OCI-LY7 (cell line): Measurements from ENCODE around the gene ZNF462. TPM values are rescaled to one million over a fixed set of nuclear protein-coding genes. Genes with fewer than 3 reads are reported as not detected.

Source experiments
- BruUV-seq: library from RNA; stranded (reverse); fragments of 400-500 nt; replicated peaks from 2 replicates; lab custom pipeline; 2021; lab: Mats Ljungman, UMichigan
- CTCF ChIA-PET: fragments of 300-600 bp; sonication (Branson Sonifier 250); formaldehyde crosslinking; loops from one replicate; lab custom pipeline; 2022; ENCODE audit warnings: antibody characterized with exemption; ENCODE audit not compliant: unreplicated experiment; lab: Charles Lee
- POLR2A ChIA-PET: fragments of 300-600 bp; sonication (Branson Sonifier 250); formaldehyde crosslinking; loops from one replicate; lab custom pipeline; 2022; ENCODE audit warnings: antibody characterized with exemption; lab: Charles Lee
- DNase-seq: peaks from one replicate; pipeline ENCODE4 v3.0.0-alpha.2; 2015; ENCODE audit warnings: low spot score
- H2AFZ ChIP-seq: fragments of 200-600 bp; sonication (generic), shearing (Covaris generic); 2 replicates; pipeline ENCODE4 v1.6.1; 2014; ENCODE audit warnings: mild to moderate bottlenecking, antibody characterized with exemption, low read length, moderate library complexity
- H3K27ac ChIP-seq: fragments of 200-600 bp; sonication (generic); 2 replicates; pipeline ENCODE4 v1.5.1; 2014; ENCODE audit warnings: mixed run types, low read depth, mild to moderate bottlenecking, moderate library complexity, low read length, inconsistent platforms; ENCODE audit not compliant: poor library complexity, severe bottlenecking
- H3K36me3 ChIP-seq: fragments of 200-600 bp; sonication (generic); 2 replicates; pipeline ENCODE4 v1.6.1; 2014; ENCODE audit warnings: mild to moderate bottlenecking, antibody characterized with exemption, low read length, moderate library complexity, mixed read lengths; ENCODE audit not compliant: insufficient read depth
- H3K4me1 ChIP-seq: fragments of 200-600 bp; sonication (generic); 2 replicates; pipeline ENCODE4 v1.5.1; 2014; ENCODE audit warnings: mild to moderate bottlenecking, low read length; ENCODE audit not compliant: insufficient read depth, poor library complexity, severe bottlenecking
- H3K4me2 ChIP-seq: fragments of 200-600 bp; sonication (generic); 2 replicates; pipeline ENCODE4 v1.6.1; 2014; ENCODE audit warnings: mild to moderate bottlenecking, low read length
- H3K4me3 ChIP-seq: fragments of 200-600 bp; sonication (generic); 2 replicates; pipeline ENCODE4 v1.5.1; 2014; ENCODE audit warnings: mild to moderate bottlenecking, low read depth, low read length; ENCODE audit not compliant: poor library complexity, severe bottlenecking
- H3K79me2 ChIP-seq: fragments of 200-600 bp; sonication (generic); 2 replicates; pipeline ENCODE4 v1.6.1; 2016; ENCODE audit warnings: low read depth, mild to moderate bottlenecking, low read length, moderate library complexity, mixed read lengths; ENCODE audit not compliant: insufficient read depth
- H3K9me2 ChIP-seq: fragments of 200-600 bp; sonication (generic); 2 replicates; pipeline ENCODE4 v1.6.1; 2016; ENCODE audit warnings: mild to moderate bottlenecking, low read length, mixed read lengths; ENCODE audit not compliant: insufficient read depth
- H3K9me3 ChIP-seq: fragments of 200-600 bp; sonication (generic); 2 replicates; pipeline ENCODE4 v1.6.1; 2014; ENCODE audit warnings: mild to moderate bottlenecking, mixed run types, low read length, mixed read lengths
- H4K20me1 ChIP-seq: fragments of 200-600 bp; sonication (generic); 2 replicates; pipeline ENCODE4 v1.6.1; 2014; ENCODE audit warnings: mild to moderate bottlenecking, antibody characterized with exemption, low read length, moderate library complexity, mixed read lengths; ENCODE audit not compliant: insufficient read depth
- CTCF ChIP-seq: fragments of 200-600 bp; sonication (generic); conservative IDR thresholded peaks from 2 replicates; pipeline ENCODE4 v1.5.1; 2014; ENCODE audit warnings: mild to moderate bottlenecking, antibody characterized with exemption, low read length, moderate library complexity, mixed read lengths
- EZH2phosphoT487 ChIP-seq: fragments of 200-600 bp; sonication (generic); IDR thresholded peaks from 2 replicates; pipeline ENCODE4 v1.6.1; 2018; ENCODE audit warnings: low read depth, borderline replicate concordance, mild to moderate bottlenecking, mixed run types, antibody characterized with exemption, low read length, moderate library complexity, mixed read lengths
- intact Hi-C: fragments of 100-400 bp; cut with micrococcal nuclease; formaldehyde crosslinking; loops from one replicate; pipeline ENCODE4 v1.10.0; 2022; ENCODE audit not compliant: unreplicated experiment
- total RNA-seq, 2 experiments: library from RNA; depleted of rRNA in 1 of 2; stranded (reverse); fragments of >200 nt in 1 of 2; shearing (Covaris generic) in 1 of 2; gene quantifications; 2 replicates each; pipeline ENCODE4 v1.2.3, GENCODE V29; 2014 to 2022

Gene ZNF462
- total RNA-seq, 2 experiments from 2014 or later, result 0.88 to 1.1 TPM

GRCh38 chr9:106877345-106877744 is 14.4 kb downstream of the ZNF462 start:
- Histone ChIP-seq H3K9me3 (no peaks in the 10 kb centered on the region), H3K27ac (no peak overlapping the region), H3K36me3 (no peaks in the 10 kb centered on the region), H3K4me1 (no peaks in the 10 kb centered on the region), H3K9me2 (no peaks in the 10 kb centered on the region; the same call in 1 of the 2 replicates), H3K4me2 (no peak overlapping the region), H4K20me1 (no peaks in the 10 kb centered on the region), H3K79me2 (no peaks in the 10 kb centered on the region), H2AFZ (no peak overlapping the region), H3K4me3 (no peak overlapping the region)
- BruUV-seq, result no TSS peak
- TF ChIP-seq EZH2phosphoT487, result no peak
- TF ChIP-seq CTCF, result no peak
- intact Hi-C loops, result no loop called here
- CTCF ChIA-PET, result no interaction called here
- POLR2A ChIA-PET, result interaction anchor here (1.2 kb wide), 1 partner anchor 8 kb away, joined by 3 read pairs; no protein-coding TSS in a partner anchor
- DNase-seq, result no peak

GRCh38 chr9:106878081-106878837 is 15.3 kb downstream of the ZNF462 start:
- intact Hi-C loops, result no loop called here
- ChIA-PET POLR2A (interaction anchor here (1.2 kb wide), 1 partner anchor 9 kb away, joined by 3 read pairs; no protein-coding TSS in a partner anchor), CTCF (interaction anchor here (0.6 kb wide), 1 partner anchor 373 kb away, joined by 3 read pairs; no protein-coding TSS in a partner anchor)
- no peak overlapping the region for H3K4me2 ChIP-seq
- TF ChIP-seq EZH2phosphoT487 (no peak), CTCF (no peak)
- H3K27ac ChIP-seq, result no peak overlapping the region
- BruUV-seq, result no TSS peak
- no peaks in the 10 kb centered on the region for H3K9me3 ChIP-seq
- no peaks in the 10 kb centered on the region for H4K20me1 ChIP-seq
- no peaks in the 10 kb centered on the region for H3K36me3 ChIP-seq
- DNase-seq, result no peak
- no peak overlapping the region for H3K4me3 ChIP-seq
- no peaks in the 10 kb centered on the region for H3K4me1 ChIP-seq
- no peaks in the 10 kb centered on the region; the same call in 1 of the 2 replicates for H3K9me2 ChIP-seq
- H3K79me2 ChIP-seq, result no peaks in the 10 kb centered on the region
- H2AFZ ChIP-seq, result no peak overlapping the region

- Histone ChIP-seq H2AFZ (no peak overlapping the region), H3K4me2 (no peak overlapping the region), H3K4me1 (no peaks in the 10 kb centered on the region), H3K27ac (no peak overlapping the region), H3K79me2 (no peaks in the 10 kb centered on the region), H3K4me3 (no peak overlapping the region), H4K20me1 (no peaks in the 10 kb centered on the region), H3K9me3 (no peaks in the 10 kb centered on the region), H3K36me3 (no peaks in the 10 kb centered on the region), H3K9me2 (no peaks in the 10 kb centered on the region; the same call in 1 of the 2 replicates)
- POLR2A ChIA-PET, result interaction anchor here (0.6 to 0.7 kb wide), 2 partner anchors 9 to 956 kb away, joined by 3 to 4 read pairs; no protein-coding TSS in a partner anchor
- CTCF ChIA-PET, result interaction anchor here (0.6 kb wide), 1 partner anchor 372 kb away, joined by 3 read pairs; no protein-coding TSS in a partner anchor
- no TSS peak for BruUV-seq
- no peak for TF ChIP-seq EZH2phosphoT487
- TF ChIP-seq CTCF, result no peak
- intact Hi-C loops, result no loop called here
- no peak for DNase-seq
These were observed 16.0 kb downstream of the ZNF462 start for GRCh38 chr9:106878934-106879333.
